Activated CD8-positive, alpha-beta memory T cell treated with anti-CD3 and anti-CD28 coated beads, Interleukin-2, amount 50 U/mL, for 24 hours (primary cell): Measurements from ENCODE around the gene SLC26A11.
A peak's percentile ranks its signal among the peaks of the same experiment; 100 is the strongest.

Experiments used
- DNase-seq: peaks from one replicate; pipeline ENCODE4 v3.0.0-alpha.2; 2020; ENCODE audit errors: extremely low read depth

SLC26A11 gene

DNA sequence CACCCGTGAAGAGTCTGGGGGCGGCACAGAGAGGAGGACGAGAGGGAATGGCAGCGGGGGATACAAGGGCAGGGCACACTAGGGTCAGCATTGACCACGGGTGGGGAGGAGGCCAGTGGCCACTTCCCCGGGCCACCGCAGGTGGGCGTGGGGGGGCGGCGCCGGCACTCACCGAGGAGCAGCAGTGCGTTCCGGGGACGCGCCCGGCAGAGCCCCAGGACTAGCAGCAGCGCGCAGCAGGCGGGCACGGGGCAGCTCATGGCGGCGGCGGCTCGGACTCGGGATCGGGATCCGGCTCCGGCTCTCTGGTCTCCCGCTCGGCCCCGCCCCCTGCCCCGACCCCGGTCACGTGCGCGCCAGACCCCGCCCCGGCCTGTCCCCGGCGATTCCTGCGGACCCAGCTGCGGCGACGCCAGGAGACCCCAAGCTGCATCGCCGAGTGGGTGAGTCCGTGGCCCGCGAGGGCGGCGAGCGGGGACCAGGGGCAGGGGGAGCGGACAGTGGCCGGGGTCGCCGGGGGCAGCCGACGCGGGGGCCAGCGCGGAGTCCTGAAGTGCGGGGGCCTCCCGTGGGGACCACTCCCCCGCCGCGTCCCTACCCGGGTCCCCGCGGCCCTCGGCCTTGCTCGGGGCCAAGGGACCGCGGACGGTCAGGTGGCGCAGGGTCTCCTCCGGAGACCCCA is at the start of gene SLC26A11, which contains the start of gene SGSH:
Gene SLC26A11 (plus strand): TSS at position 374 of the 682 bp plus-strand sequence. CDS start 1,134 bp downstream, outside the sequence.
Gene SGSH (minus strand): TSS at position 280 of the 682 bp plus-strand sequence. CDS start 20 bp downstream, at position 260.
- peak; percentile 18 for DNase-seq

DNA sequence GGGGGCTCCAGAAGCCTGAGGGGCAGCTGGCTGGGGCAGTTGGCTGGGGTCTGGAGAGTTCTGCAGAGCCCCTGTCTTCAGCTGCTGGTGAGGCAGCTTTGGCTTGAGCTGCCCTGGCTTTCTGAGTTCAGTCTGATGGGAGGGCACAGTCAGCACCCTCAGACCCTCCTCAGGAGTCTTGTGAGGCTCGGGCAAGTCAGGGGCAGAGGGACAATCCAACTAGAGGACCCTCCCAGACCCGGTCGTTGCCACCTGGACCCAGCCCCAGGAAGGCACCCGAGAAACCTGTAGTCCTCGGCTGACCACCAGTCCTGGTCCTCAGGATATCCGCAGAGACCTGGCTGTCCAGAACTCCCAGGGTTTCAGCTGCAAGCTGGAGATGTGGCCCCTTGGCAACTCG is 48.5 kb upstream of the SLC26A11 start:
- no peak for DNase-seq

DNA sequence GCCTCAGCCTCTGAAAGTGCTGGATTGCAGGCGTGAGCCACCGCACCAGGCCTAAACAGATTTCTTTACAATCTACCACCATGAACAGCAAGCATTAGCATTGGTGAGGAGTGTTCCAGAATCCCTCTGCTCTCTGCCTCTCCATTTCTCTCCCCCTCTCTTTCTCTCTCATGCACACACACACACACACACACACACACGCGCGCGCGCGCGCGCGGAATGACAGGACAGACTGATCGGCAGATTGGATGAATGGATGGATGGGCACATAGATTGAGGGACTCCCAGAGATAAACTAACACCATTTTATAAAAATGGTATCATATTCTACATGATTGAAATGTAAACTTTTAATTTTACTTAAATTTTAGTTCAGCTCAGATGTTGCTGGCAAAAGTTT is 47.1 kb upstream of the SLC26A11 start:
- DNase-seq: no peak

DNA sequence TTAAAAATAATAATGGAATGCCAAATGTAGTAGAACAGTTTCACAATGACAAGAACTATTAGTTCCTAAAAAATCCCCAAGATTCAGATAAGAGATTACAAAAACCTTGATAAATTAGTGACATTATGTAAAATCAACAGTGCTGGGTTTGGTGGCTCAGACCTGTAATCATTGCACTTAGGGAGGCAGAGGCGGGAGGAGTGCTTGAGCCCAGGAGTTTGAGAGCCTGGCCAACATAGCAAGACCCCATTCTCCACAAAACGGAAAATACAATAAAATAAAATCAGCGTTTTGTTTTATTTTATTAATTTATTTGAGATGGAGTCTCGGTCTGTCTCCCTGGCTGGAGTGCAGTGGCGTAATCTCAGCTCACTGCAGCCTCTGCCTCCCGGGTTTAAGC is 46.3 kb upstream of the SLC26A11 start:
- no peak for DNase-seq

DNA sequence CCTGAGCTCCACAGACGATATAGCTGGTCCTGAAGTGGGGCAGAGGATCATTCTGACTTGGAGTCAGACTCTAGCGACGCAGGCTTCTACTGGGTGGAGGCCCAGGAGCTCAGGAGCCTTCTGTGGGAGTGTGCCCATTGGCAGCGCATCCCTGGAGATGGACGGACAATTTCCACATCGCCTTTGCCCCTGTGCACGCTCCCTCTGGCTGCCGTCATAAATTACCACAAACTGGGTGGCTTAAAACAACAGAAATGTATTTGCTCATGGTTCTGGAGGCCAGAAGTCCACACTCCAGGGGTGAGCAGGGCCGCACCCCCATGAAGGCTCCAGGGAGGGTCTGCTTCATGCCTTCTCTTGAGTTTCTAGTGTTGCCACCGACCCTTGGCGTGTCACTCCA is 43.5 kb upstream of the SLC26A11 start:
- DNase-seq: no peak

DNA sequence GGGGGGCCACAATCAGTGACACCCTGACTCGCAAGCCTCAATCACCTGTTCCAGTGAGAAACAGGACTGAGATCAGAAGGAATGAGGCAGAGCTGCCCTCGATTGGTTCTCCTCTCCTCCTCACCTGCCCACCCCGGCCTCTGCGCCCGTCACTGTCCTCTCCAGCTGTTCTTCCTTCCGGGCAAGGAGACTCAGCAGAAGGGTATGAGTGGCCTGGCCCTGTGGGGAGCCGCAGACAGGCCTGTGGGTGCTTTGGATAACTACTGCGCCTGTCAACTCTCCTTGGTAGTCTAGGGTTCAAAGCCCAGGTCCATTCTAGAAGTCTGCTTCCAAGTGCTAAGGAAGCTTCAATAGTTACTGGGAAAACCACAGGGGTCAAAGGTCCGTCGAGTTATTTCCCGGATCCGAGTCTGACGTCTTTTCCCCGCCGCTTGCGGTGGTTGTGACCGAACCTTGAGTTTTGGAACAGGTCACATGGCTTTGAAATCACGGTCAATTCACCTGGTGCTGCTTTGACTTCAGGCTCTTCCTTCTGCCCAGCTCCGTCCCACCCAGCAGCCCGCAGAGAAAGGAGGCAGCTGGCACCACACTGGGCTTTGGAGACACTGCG is 42.1 kb upstream of the SLC26A11 start:
- no peak for DNase-seq

DNA sequence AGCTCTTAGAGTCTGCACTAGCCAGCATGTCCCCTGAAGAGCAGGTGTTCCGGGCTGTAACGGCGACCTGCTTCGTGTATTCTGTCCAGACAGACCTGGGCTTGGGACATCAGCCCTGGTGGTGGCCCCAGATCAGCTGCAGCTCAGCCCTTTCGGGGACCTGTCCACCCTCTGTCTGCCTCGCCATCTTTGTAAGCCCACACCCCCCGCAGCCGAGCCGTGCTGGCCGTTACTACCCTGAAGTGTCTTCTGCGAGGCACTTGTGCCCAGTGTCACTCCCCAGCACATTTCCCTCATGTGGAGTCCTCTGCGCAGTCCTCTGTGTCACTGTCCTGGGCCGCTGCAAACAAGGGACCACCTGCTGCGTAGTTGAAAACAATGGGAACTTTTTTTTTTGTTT is 40.0 kb upstream of the SLC26A11 start:
- no peak for DNase-seq

DNA sequence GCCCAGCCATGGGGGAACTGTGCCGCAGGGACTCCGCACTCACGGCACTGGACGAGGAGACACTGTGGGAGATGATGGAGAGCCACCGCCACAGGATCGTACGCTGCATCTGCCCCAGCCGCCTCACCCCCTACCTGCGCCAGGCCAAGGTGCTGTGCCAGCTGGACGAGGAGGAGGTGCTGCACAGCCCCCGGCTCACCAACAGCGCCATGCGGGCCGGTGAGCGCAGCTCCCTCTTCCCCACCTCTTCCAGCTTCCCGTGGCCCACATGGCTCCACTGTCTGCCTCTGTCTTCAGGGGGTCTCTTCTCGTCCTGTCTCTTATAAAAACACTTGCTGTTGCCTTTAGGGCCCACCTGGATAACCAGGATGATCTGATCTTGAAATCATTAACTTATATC is 38.8 kb upstream of the SLC26A11 start:
- no peak for DNase-seq

DNA sequence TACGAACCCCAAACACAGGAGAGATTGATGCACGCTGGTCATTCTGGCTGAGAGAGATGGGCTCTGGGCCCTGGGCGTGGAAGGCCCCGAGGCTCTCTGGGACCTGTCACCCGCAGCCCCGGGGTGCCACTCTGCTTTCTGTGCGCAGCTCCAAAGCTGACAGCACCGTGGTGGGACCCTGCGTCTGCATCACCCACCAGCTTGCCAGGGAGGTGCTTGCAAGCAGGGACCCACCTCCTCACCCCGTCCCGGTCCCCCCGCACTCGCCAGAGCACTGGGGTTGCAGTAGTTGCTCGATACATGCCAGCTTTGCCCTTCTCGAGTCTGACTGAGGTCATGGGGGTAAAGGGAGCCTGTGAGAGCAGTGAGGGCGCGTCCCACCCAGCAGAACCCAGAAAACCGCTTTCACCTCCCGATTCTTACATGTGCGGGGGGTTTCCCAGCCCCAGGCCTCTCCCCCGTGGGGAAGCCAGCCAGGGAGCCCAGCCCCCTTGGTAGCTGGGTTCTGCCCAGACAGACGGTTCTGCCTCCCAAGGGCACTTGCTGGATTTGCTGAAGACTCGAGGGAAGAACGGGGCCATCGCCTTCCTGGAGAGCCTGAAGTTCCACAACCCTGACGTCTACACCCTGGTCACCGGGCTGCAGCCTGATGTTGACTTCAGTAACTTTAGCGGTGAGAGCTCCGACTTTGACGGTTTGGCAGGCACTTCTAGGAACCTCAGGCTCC is 37.9 kb upstream of the SLC26A11 start:
- no peak for DNase-seq

DNA sequence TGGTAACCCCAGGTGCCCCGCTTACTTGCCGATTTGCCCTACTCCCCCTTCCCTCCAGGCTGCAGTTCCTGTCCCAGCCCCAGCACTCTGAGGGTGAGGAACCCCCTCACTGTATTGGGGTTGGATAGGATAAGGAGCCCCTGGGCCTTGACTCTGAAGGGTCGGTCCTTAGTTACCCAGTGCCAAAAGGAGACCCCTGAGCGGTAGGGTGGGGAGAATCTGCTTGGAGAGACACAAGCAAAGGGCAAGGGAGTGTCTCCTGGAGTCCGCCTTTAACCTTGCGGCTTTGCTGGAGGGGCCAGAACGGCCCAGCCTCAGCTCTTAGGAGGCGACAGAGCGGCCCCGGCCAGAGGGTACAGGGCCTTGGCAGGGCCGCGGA is 37.4 kb upstream of the SLC26A11 start:
- DNase-seq: no peak

DNA sequence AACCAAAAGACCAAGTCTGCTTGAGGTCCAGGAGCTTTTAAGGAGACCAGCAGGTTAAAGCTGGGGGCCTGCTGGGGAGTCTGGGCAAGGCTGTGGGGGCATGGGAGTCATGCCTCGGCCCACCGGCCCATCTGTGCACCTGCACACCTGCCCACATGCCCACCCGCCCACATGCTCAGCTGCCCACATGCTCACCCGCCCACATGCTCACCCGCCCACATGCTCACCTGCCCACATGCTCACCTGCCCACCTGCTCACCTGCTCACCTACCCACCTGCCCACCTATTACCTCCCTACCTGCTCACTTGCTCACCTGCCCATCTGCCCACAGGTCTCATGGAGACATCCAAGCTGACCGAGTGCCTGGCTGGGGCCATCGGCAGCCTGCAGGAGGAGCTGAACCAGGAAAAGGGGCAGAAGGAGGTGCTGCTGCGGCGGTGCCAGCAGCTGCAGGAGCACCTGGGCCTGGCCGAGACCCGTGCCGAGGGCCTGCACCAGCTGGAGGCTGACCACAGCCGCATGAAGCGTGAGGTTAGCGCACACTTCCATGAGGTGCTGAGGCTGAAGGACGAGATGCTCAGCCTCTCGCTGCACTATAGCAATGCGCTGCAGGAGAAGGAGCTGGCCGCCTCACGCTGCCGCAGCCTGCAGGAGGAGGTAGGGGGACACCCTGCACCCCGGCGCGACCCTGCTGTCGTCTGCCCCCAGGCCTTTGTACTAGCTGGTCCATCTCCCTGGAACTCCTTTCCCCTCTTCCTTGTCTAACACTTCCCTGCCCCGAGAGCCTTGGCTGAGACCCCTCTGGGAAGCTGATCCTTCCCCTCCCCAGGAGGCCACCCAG is 36.4 kb upstream of the SLC26A11 start:
- no peak for DNase-seq

DNA sequence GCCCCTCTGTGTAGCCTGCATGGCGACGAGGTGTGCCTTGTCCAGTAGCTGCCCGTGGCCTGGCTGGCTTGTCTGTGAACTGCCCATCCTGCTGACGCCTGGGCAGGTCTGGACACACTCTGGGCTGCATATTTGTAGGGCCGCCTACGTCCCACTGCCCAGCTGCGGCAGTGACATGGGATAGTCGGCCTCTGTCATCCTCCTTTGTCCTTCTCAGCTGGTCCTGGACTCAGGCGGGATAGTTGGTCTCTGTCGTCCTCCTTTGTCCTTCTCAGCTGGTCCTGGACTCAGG is 35.9 kb upstream of the SLC26A11 start:
- no peak for DNase-seq

DNA sequence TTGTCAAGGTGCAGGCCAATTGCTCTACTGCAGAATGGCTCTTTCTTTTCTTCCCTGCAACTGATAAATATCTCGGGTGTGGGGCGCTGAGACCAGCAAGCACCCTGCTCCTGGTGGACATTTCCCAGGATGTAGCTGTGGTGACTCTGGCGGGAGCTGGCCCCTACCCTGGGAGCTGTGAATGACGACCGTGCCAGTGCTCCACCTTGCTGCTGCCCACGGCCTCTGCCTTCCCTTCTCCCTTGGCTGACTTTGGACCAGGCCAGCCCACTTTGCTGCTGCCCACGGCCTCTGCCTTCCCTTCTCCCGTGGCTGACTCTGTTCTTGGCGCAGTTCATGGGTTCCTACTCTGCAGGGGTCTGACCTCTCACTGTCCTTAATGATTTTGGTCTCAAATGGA is 34.3 kb upstream of the SLC26A11 start:
- no peak for DNase-seq

DNA sequence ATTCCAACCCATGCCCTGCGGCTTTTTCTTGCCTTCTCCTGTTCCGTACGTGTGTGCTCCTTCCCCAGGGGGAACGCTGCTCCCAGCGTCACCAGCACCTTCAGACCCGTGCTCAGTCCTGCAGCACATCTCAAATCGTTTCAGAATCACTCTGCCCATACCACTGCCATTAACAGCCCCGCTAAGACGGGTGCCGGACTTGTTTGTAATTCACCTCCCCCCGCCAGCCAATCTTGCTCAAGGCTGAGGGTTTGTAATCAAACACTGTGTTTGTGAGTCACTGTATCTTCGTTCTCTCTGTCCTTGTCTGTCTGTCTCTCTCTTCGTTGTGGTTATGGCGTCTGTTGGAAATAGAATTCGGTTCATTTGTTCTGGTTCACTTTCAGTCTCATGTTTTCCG is 33.1 kb upstream of the SLC26A11 start:
- no peak for DNase-seq

DNA sequence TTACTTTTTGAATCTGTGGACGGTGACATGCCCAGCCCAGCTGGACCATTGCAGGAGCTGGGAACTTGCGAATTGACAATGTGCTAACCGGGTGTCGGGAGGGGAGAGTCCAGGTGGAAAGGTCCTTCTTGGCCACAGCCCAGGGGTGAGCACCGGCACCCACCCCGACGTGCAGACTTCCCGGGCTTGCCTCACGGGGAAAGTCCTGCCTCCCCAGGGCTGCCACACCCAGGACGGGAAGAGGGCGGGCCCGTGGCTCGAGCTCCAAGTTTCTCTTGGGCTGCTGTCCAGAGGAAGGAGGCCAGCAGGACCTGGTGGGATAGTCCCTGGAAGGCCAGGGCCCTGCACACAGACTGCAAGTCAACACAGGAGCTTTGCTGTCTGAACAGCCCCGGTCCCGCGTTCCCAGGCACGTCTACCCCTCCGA is 32.7 kb upstream of the SLC26A11 start:
- no peak for DNase-seq

DNA sequence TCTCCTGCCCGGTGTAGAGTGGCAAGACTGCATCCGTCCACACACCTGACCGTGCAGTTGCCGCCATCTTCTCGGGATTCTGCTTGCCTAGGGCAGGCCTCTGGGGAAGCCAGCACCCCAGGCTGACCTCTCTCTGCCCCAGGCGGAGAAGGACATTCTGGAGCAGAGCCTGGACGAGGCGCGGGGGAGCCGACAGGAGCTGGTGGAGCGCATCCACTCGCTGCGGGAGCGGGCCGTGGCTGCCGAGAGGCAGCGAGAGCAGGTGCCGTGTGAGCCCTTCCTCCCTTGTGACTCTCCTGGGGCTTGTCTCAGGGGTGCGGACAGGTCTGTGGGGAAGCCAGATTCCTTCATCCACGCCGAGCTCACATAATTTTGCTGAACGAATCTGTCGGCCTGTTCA is 30.6 kb upstream of the SLC26A11 start:
- DNase-seq: no peak

DNA sequence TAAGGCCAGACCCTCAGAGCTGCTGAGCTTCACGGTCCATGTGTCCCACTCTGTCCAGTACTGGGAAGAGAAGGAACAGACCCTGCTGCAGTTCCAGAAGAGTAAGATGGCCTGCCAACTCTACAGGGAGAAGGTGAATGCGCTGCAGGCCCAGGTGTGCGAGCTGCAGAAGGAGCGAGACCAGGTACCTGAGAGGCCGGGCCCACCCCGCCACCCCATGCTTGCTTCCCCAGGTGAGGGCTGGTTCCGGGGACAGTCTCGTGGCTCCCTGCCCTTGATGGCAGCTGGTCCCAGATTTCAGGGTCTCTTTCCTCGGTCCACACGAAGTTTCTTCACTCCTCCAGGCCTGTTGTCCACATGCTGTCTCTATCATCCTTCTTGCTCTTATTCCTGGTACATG is 29.5 kb upstream of the SLC26A11 start:
- DNase-seq: no peak

DNA sequence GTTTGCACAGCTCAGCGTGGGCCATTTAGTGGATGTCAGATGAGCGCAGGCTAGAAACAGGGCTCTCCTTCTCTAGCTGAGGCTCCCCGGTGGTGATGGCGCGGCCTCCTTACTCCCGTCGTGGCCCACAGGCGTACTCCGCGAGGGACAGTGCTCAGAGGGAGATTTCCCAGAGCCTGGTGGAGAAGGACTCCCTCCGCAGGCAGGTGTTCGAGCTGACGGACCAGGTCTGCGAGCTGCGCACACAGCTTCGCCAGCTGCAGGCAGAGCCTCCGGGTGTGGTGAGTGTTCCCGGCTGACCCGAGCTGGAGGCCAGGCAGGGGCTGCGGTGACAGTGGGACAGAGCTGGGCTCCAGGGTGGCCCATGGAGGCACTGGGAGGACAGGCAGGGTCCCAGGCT is 29.0 kb upstream of the SLC26A11 start:
- no peak for DNase-seq

DNA sequence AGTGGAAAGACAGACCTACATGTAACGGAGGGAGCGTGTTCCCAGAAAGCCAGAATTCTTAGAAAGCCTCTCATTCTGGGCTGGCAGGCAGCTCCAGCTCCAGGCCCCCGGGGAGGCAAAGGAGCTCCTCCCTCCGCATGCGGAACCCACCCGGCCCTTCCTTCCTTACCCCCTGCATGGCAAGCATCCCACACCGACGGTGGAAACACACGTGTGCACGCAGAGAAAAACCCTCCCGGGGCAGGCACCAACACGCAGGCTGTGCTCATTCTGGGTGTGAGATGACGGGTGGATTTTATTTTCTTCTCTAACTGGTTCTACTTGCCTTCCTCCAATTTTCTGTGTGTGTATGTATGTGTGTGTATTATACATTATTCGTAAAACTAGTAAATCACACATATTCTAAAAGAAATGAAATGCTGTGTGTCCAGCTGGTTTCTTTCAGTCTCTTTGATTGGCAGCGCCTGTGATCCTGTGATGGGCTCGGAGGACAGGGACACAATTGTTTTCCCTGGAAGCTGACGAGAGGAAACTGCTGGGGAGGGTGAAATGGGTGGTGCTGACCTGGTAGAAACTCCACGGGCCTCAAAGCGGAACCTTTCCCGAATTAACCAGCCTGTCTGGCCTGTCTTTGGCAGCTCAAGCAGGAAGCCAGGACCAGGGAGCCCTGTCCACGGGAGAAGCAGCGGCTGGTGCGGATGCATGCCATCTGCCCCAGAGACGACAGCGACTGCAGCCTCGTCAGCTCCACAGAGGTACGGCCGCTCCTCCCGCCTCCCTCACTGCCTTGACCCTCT is 28.2 kb upstream of the SLC26A11 start:
- DNase-seq: no peak

DNA sequence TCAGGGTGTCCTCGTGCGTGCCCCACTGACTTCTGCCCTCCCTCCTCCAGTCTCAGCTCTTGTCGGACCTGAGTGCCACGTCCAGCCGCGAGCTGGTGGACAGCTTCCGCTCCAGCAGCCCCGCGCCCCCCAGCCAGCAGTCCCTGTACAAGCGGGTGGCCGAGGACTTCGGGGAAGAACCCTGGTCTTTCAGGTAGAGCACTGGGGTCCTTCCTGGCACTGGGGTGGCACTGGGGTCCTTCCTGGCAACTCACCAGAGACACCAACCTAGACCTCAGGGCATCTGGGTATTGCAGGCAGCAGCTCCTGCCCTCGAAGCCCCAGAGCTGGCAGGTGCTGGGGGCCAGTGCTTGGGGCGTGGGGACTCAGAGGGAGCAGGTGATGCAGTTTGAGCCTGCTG is 25.1 kb upstream of the SLC26A11 start:
- DNase-seq: no peak
